ENCODE measurements around the gene C15orf39. TPM values are rescaled to one million over a fixed set of nuclear protein-coding genes. Genes with fewer than 3 reads are reported as not detected.

The C15orf39 gene
- total RNA-seq, 1 experiment from 2014 or later = 86.5 TPM

DNA sequence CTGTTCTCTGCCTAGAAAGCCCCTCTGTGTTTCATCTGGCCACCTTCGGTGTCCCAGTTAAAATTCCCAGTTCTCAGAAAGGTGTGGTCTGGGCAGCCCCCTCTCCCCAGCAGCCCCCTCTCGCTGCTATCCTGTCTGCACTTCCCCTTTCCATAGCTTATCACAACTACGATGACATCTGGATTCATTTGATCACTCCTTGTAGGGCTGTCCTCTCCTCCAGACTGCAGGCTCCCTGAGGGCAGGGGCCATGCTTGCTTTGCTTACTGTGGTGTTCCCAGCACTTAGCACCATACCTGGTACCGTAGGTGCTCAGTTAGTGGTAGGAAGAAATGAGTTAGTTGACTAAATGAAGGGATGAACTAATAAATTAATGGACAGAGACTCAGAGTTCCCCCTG is 30.2 kb downstream of the C15orf39 start:
- intact Hi-C loops (cut with micrococcal nuclease; ENCODE audit: unreplicated experiment) = loop anchor here (10.0 kb wide), 1 partner anchor 73 kb away; no protein-coding TSS in a partner anchor
- TF ChIP-seq CTCF (IDR thresholded peaks at IDR 0.05; ENCODE audit: unreplicated experiment) = no peak
- BruUV-seq (replicated peaks) = no TSS peak
- no peaks in the 10 kb centered on the region for H3K9me3 Mint-ChIP-seq (ENCODE audit: low read depth, unreplicated experiment)
- peaks cover 77% of the 10 kb centered on the region for H3K27me3 Mint-ChIP-seq (ENCODE audit: unreplicated experiment)
- no peak overlapping the region for H3K4me3 Mint-ChIP-seq (ENCODE audit: low read depth, unreplicated experiment)
- DNase-seq = no peak
- peaks cover 5% of the 10 kb centered on the region for H3K36me3 Mint-ChIP-seq (ENCODE audit: insufficient read depth, unreplicated experiment)
- H3K27ac Mint-ChIP-seq (ENCODE audit: unreplicated experiment) = no peak overlapping the region
- H3K4me1 Mint-ChIP-seq (ENCODE audit: low read depth, unreplicated experiment) = no peaks in the 10 kb centered on the region
- CTCF ChIA-PET = no interaction called here

DNA sequence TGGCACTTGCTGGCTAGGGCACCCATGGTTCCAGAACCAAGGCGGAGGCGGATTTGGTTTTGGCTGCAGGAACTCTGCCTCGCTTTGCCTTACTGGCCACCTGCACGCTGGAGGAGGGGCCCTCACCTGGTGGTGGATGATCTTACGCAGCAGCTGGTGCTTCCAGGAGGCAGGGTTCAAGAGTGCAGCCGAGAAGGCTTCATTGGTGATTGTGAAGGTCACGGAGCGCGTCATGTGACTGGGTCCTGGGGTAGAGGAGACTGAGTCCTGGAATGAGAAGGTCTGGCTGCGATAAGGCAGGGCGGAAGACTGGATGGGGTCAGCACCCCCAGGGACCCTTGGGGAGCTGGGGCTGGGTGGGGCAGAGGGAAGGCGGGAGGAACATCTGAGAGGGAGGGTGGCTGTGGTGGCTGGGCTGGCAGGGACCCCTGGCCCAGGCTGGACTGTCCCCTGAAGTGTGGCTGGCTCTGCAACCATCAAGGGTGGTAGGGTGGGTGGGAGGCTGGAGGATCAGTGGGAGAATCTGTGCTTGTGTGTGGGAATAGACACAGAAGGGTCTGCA is 30.7 kb downstream of the C15orf39 start:
- TF ChIP-seq CTCF (IDR thresholded peaks at IDR 0.05; ENCODE audit: unreplicated experiment) = no peak
- H3K36me3 Mint-ChIP-seq (ENCODE audit: insufficient read depth, unreplicated experiment) = peaks cover 5% of the 10 kb centered on the region
- intact Hi-C loops (cut with micrococcal nuclease; ENCODE audit: unreplicated experiment) = loop anchor here (10.0 kb wide), 1 partner anchor 72 kb away; no protein-coding TSS in a partner anchor
- no TSS peak for BruUV-seq (replicated peaks)
- no peak overlapping the region for H3K4me3 Mint-ChIP-seq (ENCODE audit: low read depth, unreplicated experiment)
- no peaks in the 10 kb centered on the region for H3K4me1 Mint-ChIP-seq (ENCODE audit: low read depth, unreplicated experiment)
- peaks cover 72% of the 10 kb centered on the region for H3K27me3 Mint-ChIP-seq (ENCODE audit: unreplicated experiment)
- H3K27ac Mint-ChIP-seq (ENCODE audit: unreplicated experiment) = no peak overlapping the region
- H3K9me3 Mint-ChIP-seq (ENCODE audit: low read depth, unreplicated experiment) = no peaks in the 10 kb centered on the region
- no peak for DNase-seq
- CTCF ChIA-PET = no interaction called here

DNA sequence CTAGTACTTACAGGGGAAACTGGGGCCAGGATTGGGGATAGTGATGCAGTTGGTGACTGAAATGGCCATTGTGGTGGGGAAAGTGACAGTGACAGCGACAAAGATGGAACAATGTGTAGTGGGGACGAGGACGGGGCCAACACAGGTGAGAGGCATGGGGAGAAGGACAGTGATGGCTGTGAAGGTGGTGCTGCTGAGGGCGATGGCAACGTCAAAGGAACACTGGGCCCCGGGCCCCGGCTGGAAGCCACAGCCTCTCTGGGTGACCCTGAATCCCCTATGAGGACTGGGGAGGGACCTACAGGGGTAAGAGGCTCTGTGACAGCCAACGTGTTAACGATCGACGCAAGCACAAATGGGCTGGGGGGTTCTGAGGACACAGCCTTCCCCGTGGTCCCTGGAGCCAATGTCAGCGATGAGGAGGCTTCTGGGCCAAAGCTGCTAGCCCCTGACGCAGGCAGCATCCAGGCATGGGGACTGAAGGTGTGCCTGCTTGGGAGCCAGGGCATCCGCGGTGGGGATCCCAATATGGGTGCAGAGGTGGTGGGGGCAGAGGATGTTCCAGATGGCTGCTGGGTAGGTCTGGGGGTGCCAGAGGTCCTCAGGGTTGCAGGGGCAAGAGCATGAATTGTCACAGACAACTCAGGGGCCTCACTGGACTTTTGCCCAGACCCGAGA is 31.3 kb downstream of the C15orf39 start:
- intact Hi-C loops (cut with micrococcal nuclease; ENCODE audit: unreplicated experiment) = loop anchor here (10.0 kb wide), 1 partner anchor 72 kb away; no protein-coding TSS in a partner anchor
- no peaks in the 10 kb centered on the region for H3K4me1 Mint-ChIP-seq (ENCODE audit: low read depth, unreplicated experiment)
- CTCF ChIA-PET = no interaction called here
- peaks cover 67% of the 10 kb centered on the region for H3K27me3 Mint-ChIP-seq (ENCODE audit: unreplicated experiment)
- H3K9me3 Mint-ChIP-seq (ENCODE audit: low read depth, unreplicated experiment) = no peaks in the 10 kb centered on the region
- no TSS peak for BruUV-seq (replicated peaks)
- TF ChIP-seq CTCF (IDR thresholded peaks at IDR 0.05; ENCODE audit: unreplicated experiment) = no peak
- H3K27ac Mint-ChIP-seq (ENCODE audit: unreplicated experiment) = no peak overlapping the region
- H3K4me3 Mint-ChIP-seq (ENCODE audit: low read depth, unreplicated experiment) = no peak overlapping the region
- peaks cover 5% of the 10 kb centered on the region for H3K36me3 Mint-ChIP-seq (ENCODE audit: insufficient read depth, unreplicated experiment)
- no peak for DNase-seq

DNA sequence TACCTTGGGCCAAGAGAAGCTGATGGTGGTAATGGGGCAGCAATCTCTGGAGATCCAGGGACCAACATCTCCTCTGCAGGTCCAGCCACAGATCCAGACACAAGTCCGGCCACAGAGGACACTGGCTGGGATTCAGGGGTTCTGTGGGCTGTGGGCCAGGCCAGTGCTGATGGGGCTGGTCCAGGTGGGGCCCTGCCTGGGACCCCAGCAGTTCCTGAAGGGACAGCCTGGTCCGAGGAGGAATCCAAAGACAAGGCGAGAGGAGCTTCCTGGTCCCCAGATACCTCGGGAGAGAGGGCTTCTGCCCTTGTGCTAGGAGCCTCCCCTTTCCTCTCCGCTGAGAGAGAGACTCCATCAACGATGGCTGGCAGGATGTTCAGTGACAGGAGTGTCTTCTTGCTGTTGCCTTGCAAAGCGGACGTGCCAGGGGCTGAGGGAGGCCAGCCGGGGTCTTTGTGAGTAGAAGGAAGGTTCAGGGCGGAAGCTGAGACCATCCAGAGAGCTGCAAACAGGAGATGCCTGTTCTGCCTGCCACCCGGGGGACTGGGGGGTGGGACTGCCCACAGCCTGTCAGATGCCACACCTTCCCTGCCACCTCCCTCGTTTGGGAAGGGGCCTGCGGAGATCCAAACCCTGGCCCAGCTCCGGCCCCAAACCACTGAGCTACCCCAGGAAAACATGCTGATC is 32.0 kb downstream of the C15orf39 start:
- no peak overlapping the region for H3K27ac Mint-ChIP-seq (ENCODE audit: unreplicated experiment)
- peaks cover 67% of the 10 kb centered on the region for H3K27me3 Mint-ChIP-seq (ENCODE audit: unreplicated experiment)
- peaks cover 5% of the 10 kb centered on the region for H3K36me3 Mint-ChIP-seq (ENCODE audit: insufficient read depth, unreplicated experiment)
- intact Hi-C loops (cut with micrococcal nuclease; ENCODE audit: unreplicated experiment) = loop anchor here (10.0 kb wide), 1 partner anchor 71 kb away; no protein-coding TSS in a partner anchor
- no peaks in the 10 kb centered on the region for H3K4me1 Mint-ChIP-seq (ENCODE audit: low read depth, unreplicated experiment)
- no peak overlapping the region for H3K4me3 Mint-ChIP-seq (ENCODE audit: low read depth, unreplicated experiment)
- DNase-seq = no peak
- no peaks in the 10 kb centered on the region for H3K9me3 Mint-ChIP-seq (ENCODE audit: low read depth, unreplicated experiment)
- TF ChIP-seq CTCF (IDR thresholded peaks at IDR 0.05; ENCODE audit: unreplicated experiment) = no peak
- CTCF ChIA-PET = no interaction called here
- BruUV-seq (replicated peaks) = no TSS peak

Measured in Calu3 (cell line).